Measurements from ENCODE around the gene RBMY1B.
"Not testable (repeated sequence)": the region's sequence is repeated elsewhere in the genome, so short reads cannot be mapped to it uniquely, and the experiment has no call there.

The RBMY1B gene

GRCh38 chrY:21511038-21511437, at the start of gene RBMY1B:
TSS of gene RBMY1B (plus strand) at chrY:21511338. CDS start at chrY:21513351, 2,013 bp downstream.
- not testable (repeated sequence) for DNase-seq

- not testable (repeated sequence) for DNase-seq
Measured at GRCh38 chrY:21462915-21463314, 48.2 kb upstream of the RBMY1B start.

GRCh38 chrY:21482967-21483366, 28.2 kb upstream of the RBMY1B start:
- DNase-seq = no peak

- DNase-seq = not testable (repeated sequence)
Measured at GRCh38 chrY:21534579-21534978, 23.4 kb downstream of the RBMY1B start, which contains the start of gene RBMY1A1. TSS of gene RBMY1A1 (plus strand) at chrY:21534879. CDS start at chrY:21536892, 2,013 bp downstream.

GRCh38 chrY:21559316-21559984, 48.3 kb downstream of the RBMY1B start:
- not testable (repeated sequence) for DNase-seq

All from activated CD8-positive, alpha-beta memory T cell treated with anti-CD3 and anti-CD28 coated beads for 24 hours (primary cell).